Osteocyte (in vitro differentiated cells): ENCODE measurements around the gene COL9A3. TPM values are rescaled to one million over a fixed set of nuclear protein-coding genes. Genes with fewer than 3 reads are reported as not detected.

ENCODE experiments used
- DNase-seq: peaks from one replicate; pipeline ENCODE4 v3.0.0; 2021; ENCODE audit warnings: mixed read lengths; ENCODE audit not compliant: unreplicated experiment; ENCODE audit errors: extremely low spot score
- H3K27ac Mint-ChIP-seq: one replicate; pipeline ENCODE4 v1.8.0; 2021; ENCODE audit warnings: mild to moderate bottlenecking, mixed read lengths; ENCODE audit not compliant: unreplicated experiment
- H3K27me3 Mint-ChIP-seq: one replicate; pipeline ENCODE4 v1.8.0; 2021; ENCODE audit warnings: mixed read lengths; ENCODE audit not compliant: unreplicated experiment
- H3K36me3 Mint-ChIP-seq: one replicate; pipeline ENCODE4 v1.8.0; 2021; ENCODE audit warnings: mixed read lengths; ENCODE audit not compliant: unreplicated experiment
- H3K4me1 Mint-ChIP-seq: one replicate; pipeline ENCODE4 v1.8.0; 2021; ENCODE audit warnings: mixed read lengths; ENCODE audit not compliant: unreplicated experiment
- H3K4me3 Mint-ChIP-seq: one replicate; pipeline ENCODE4 v1.8.0; 2021; ENCODE audit warnings: mild to moderate bottlenecking, moderate library complexity, mixed read lengths; ENCODE audit not compliant: unreplicated experiment
- H3K9me3 Mint-ChIP-seq: one replicate; pipeline ENCODE4 v1.8.0; 2021; ENCODE audit warnings: mixed read lengths; ENCODE audit not compliant: unreplicated experiment
- CTCF ChIP-seq: fragments of 200-600 bp; sonication (generic); IDR thresholded peaks from 2 replicates; pipeline ENCODE4 v1.5.0; 2021; ENCODE audit warnings: antibody characterized with exemption, mild to moderate bottlenecking, moderate library complexity
- total RNA-seq: library from RNA; stranded (reverse); gene quantifications from 2 replicates; pipeline ENCODE4 v1.2.1, GENCODE V29; 2021

Gene COL9A3
- total RNA-seq, 1 donor from 2014 or later, result 1.7 TPM

GRCh38 chr20:62770111-62770910 is 46.5 kb upstream of the COL9A3 start:
- peaks cover 5% of the 10 kb centered on the region for H3K4me1 Mint-ChIP-seq
- H3K36me3 Mint-ChIP-seq, result no peaks in the 10 kb centered on the region
- no peak for TF ChIP-seq CTCF
- no peak for DNase-seq
- H3K27me3 Mint-ChIP-seq, result peaks cover 32% of the 10 kb centered on the region
- H3K27ac Mint-ChIP-seq, result no peak overlapping the region
- H3K9me3 Mint-ChIP-seq, result no peaks in the 10 kb centered on the region
- no peak overlapping the region for H3K4me3 Mint-ChIP-seq

GRCh38 chr20:62770916-62771315 is 45.9 kb upstream of the COL9A3 start:
- H3K4me1 Mint-ChIP-seq, result peaks cover 5% of the 10 kb centered on the region
- peaks cover 34% of the 10 kb centered on the region for H3K27me3 Mint-ChIP-seq
- H3K27ac Mint-ChIP-seq, result no peak overlapping the region
- no peak for DNase-seq
- no peaks in the 10 kb centered on the region for H3K9me3 Mint-ChIP-seq
- no peaks in the 10 kb centered on the region for H3K36me3 Mint-ChIP-seq
- no peak overlapping the region for H3K4me3 Mint-ChIP-seq
- TF ChIP-seq CTCF, result no peak

GRCh38 chr20:62771396-62772102 is 45.3 kb upstream of the COL9A3 start:
- Mint-ChIP-seq H3K27me3 (peaks cover 34% of the 10 kb centered on the region), H3K4me3 (no peak overlapping the region), H3K36me3 (no peaks in the 10 kb centered on the region), H3K27ac (no peak overlapping the region), H3K4me1 (peaks cover 7% of the 10 kb centered on the region), H3K9me3 (no peaks in the 10 kb centered on the region)
- TF ChIP-seq CTCF, result no peak
- DNase-seq, result no peak

- no peak overlapping the region for H3K27ac Mint-ChIP-seq
- DNase-seq, result no peak
- no peak for TF ChIP-seq CTCF
Observed at GRCh38 chr20:62772103-62772611, 44.7 kb upstream of the COL9A3 start.

GRCh38 chr20:62772619-62772989 is 44.2 kb upstream of the COL9A3 start:
- DNase-seq, result no peak
- no peaks in the 10 kb centered on the region for H3K36me3 Mint-ChIP-seq
- H3K27ac Mint-ChIP-seq, result no peak overlapping the region
- no peak for TF ChIP-seq CTCF
- H3K9me3 Mint-ChIP-seq, result no peaks in the 10 kb centered on the region
- H3K4me1 Mint-ChIP-seq, result peaks cover 9% of the 10 kb centered on the region
- H3K27me3 Mint-ChIP-seq, result peaks cover 31% of the 10 kb centered on the region
- H3K4me3 Mint-ChIP-seq, result no peak overlapping the region

More at GRCh38 chr20:62772103-62772611, 44.7 kb upstream of the COL9A3 start:
- peaks cover 9% of the 10 kb centered on the region for H3K4me1 Mint-ChIP-seq
- H3K4me3 Mint-ChIP-seq, result no peak overlapping the region
- H3K36me3 Mint-ChIP-seq, result no peaks in the 10 kb centered on the region
- peaks cover 31% of the 10 kb centered on the region for H3K27me3 Mint-ChIP-seq
- H3K9me3 Mint-ChIP-seq, result no peaks in the 10 kb centered on the region
